Activated naive CD4-positive, alpha-beta T cell treated with anti-CD3 and anti-CD28 coated beads, Interleukin-2, amount 10 ng/mL, durations not matched to agents 7 days and 5 days (primary cell): ENCODE measurements around the gene SH3RF3.

Experiments
- CTCF ChIA-PET: fragments of 350-600 bp; sonication (Branson Sonifier 250); formaldehyde crosslinking; loops from one replicate; lab custom pipeline; 2021; ENCODE audit warnings: antibody characterized with exemption; lab: Charles Lee
- DNase-seq: peaks from one replicate; pipeline ENCODE4 v3.0.0-alpha.2; 2020
- H3K27ac Mint-ChIP-seq: one replicate; pipeline ENCODE4 v1.8.0; 2021; ENCODE audit warnings: mild to moderate bottlenecking, moderate library complexity, mixed read lengths
- H3K27me3 Mint-ChIP-seq: one replicate; pipeline ENCODE4 v1.8.0; 2021; ENCODE audit warnings: mild to moderate bottlenecking, mixed read lengths
- H3K36me3 Mint-ChIP-seq: one replicate; pipeline ENCODE4 v1.8.0; 2021; ENCODE audit warnings: mixed read lengths
- H3K4me1 Mint-ChIP-seq: one replicate; pipeline ENCODE4 v1.8.0; 2021; ENCODE audit warnings: mixed read lengths
- H3K4me3 Mint-ChIP-seq: one replicate; pipeline ENCODE4 v1.8.0; 2021; ENCODE audit warnings: mild to moderate bottlenecking, moderate library complexity, mixed read lengths
- H3K9me3 Mint-ChIP-seq: one replicate; pipeline ENCODE4 v1.8.0; 2021; ENCODE audit warnings: mixed read lengths

Gene SH3RF3

GRCh38 chr2:109392816-109393661 is 264.0 kb downstream of the SH3RF3 start:
- Mint-ChIP-seq H3K36me3 (no peaks in the 10 kb centered on the region), H3K27me3 (peaks cover 5% of the 10 kb centered on the region), H3K4me1 (peaks cover 11% of the 10 kb centered on the region), H3K9me3 (no peaks in the 10 kb centered on the region), H3K27ac (no peak overlapping the region), H3K4me3 (no peak overlapping the region)
- CTCF ChIA-PET: no interaction called here
- DNase-seq: no peak

- Mint-ChIP-seq H3K4me1 (peaks cover 11% of the 10 kb centered on the region), H3K27me3 (peaks cover 11% of the 10 kb centered on the region), H3K36me3 (no peaks in the 10 kb centered on the region), H3K9me3 (no peaks in the 10 kb centered on the region), H3K4me3 (no peak overlapping the region), H3K27ac (no peak overlapping the region)
- CTCF ChIA-PET: no interaction called here
- no peak for DNase-seq
Measured at GRCh38 chr2:109393662-109393972, 264.6 kb downstream of the SH3RF3 start.

GRCh38 chr2:109395494-109396201 is 266.6 kb downstream of the SH3RF3 start:
- H3K9me3 Mint-ChIP-seq: no peaks in the 10 kb centered on the region
- peaks cover 13% of the 10 kb centered on the region for H3K27me3 Mint-ChIP-seq
- DNase-seq: no peak
- CTCF ChIA-PET: no interaction called here
- H3K4me3 Mint-ChIP-seq: no peak overlapping the region
- no peak overlapping the region for H3K27ac Mint-ChIP-seq
- H3K36me3 Mint-ChIP-seq: no peaks in the 10 kb centered on the region
- H3K4me1 Mint-ChIP-seq: peaks cover 11% of the 10 kb centered on the region

DNA sequence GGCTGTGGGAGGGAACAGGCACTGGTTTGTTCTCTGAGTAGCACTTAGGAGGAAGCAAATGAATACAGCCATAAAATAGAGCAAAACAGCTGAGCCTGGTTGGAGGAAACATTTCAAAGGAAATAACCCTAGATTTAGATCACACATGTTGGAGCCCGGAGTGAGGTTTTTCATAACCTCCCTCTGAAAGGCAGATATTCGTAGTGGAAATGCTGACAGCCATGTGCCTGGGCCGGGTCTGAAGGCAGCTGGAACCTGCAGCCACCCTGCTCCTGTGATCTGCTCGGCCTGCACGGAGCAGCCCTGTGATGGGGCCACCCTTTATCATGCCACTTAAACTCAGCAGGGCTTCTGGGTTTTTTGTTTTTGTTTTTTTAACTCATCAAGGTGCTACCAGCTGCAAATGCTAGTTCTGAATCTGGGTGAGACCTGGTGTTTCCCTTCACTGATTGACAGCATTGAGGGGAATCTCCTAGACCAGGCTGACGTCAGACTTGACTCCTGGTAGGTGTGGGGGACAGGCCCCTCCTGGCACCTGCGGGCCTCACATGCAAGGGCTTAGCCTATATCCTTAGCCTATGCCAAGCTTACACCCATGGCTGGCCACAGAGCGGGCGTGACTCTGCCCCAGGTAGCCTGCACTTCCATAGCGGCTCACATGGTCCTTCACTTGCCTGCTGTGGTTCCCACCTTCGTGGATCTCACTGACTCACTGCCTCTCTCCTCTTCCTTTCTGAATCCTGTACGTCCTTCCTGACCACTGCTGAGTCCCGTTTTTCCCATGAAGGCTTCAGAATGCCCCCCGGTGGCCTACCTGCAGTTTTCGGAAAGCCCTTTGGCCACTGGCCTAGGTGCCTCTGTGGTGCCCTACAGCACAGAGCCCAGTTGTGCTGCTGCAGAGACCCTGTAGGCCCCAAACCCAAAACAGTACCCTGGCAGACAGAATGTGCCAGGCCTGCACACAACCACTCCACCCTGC is 267.5 kb downstream of the SH3RF3 start:
- Mint-ChIP-seq H3K9me3 (no peaks in the 10 kb centered on the region), H3K27me3 (peaks cover 13% of the 10 kb centered on the region), H3K36me3 (no peaks in the 10 kb centered on the region), H3K4me3 (no peak overlapping the region), H3K27ac (peak overlapping the region; percentile 71), H3K4me1 (peaks cover 11% of the 10 kb centered on the region)
- CTCF ChIA-PET: interaction anchor here (1.2 kb wide), 1 partner anchor 9 kb away, joined by 3 read pairs; no protein-coding TSS in a partner anchor
- DNase-seq: no peak

GRCh38 chr2:109397893-109398292 is 268.9 kb downstream of the SH3RF3 start:
- Mint-ChIP-seq H3K9me3 (no peaks in the 10 kb centered on the region), H3K27me3 (peaks cover 13% of the 10 kb centered on the region), H3K36me3 (no peaks in the 10 kb centered on the region), H3K4me3 (no peak overlapping the region), H3K4me1 (peaks cover 11% of the 10 kb centered on the region), H3K27ac (no peak overlapping the region)
- no peak for DNase-seq
- CTCF ChIA-PET: interaction anchor here (0.8 to 1.2 kb wide), 2 partner anchors 8 to 112 kb away, joined by 3 read pairs; no protein-coding TSS in a partner anchor

GRCh38 chr2:109398366-109399015 is 269.5 kb downstream of the SH3RF3 start:
- Mint-ChIP-seq H3K36me3 (no peaks in the 10 kb centered on the region), H3K27me3 (peaks cover 19% of the 10 kb centered on the region), H3K4me3 (no peak overlapping the region), H3K4me1 (peaks cover 11% of the 10 kb centered on the region), H3K27ac (no peak overlapping the region), H3K9me3 (no peaks in the 10 kb centered on the region)
- no peak for DNase-seq
- CTCF ChIA-PET: interaction anchor here (0.7 to 0.8 kb wide), 2 partner anchors 9 to 112 kb away, joined by 3 read pairs; no protein-coding TSS in a partner anchor

GRCh38 chr2:109399066-109399465 is 270.1 kb downstream of the SH3RF3 start:
- DNase-seq: no peak
- Mint-ChIP-seq H3K4me3 (no peak overlapping the region), H3K4me1 (peaks cover 11% of the 10 kb centered on the region), H3K27ac (no peak overlapping the region), H3K27me3 (peaks cover 20% of the 10 kb centered on the region), H3K9me3 (no peaks in the 10 kb centered on the region), H3K36me3 (no peaks in the 10 kb centered on the region)
- CTCF ChIA-PET: interaction anchor here (0.7 kb wide), 1 partner anchor 9 kb away, joined by 3 read pairs; no protein-coding TSS in a partner anchor

DNA sequence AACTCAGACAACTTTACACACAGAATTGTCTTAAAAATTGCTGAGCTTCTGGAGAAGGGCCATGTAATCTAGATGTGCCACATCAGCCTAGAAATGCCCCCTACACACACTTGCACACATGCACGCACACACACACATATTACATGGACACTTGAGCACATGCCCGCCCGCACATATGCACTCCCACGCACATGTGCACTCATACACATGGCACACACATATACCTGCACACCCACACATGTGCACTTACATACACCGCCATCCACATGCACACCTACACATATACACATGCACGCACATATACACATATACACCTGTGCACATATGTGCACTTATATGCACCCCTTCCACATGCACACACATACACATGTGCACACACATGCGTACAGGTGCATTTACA is 271.1 kb downstream of the SH3RF3 start:
- Mint-ChIP-seq H3K36me3 (no peaks in the 10 kb centered on the region), H3K4me1 (peaks cover 11% of the 10 kb centered on the region)
- no peak for DNase-seq

DNA sequence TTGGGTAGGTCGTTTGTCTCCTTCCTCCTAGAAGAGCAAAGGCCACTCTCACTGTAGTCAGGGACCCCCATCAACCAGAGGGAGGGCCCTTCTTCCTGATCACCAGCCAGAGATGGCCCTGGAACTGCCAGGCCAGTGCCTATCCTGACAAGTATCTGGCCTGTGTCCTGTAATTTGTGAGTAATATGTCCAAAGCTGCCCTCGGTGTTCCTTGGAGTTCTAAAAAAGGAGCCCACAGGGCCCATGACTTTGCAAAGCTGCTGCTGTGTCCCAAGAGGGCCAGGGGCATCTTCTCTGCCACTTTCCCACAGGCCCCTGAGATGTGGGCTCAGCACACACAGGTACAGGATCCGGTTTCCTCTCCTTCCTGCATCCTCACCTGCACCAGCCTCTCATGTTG is 272.4 kb downstream of the SH3RF3 start:
- DNase-seq: no peak
- H3K27me3 Mint-ChIP-seq: peaks cover 20% of the 10 kb centered on the region
- no peaks in the 10 kb centered on the region for H3K36me3 Mint-ChIP-seq
- CTCF ChIA-PET: no interaction called here
- H3K27ac Mint-ChIP-seq: no peak overlapping the region
- peaks cover 11% of the 10 kb centered on the region for H3K4me1 Mint-ChIP-seq
- no peak overlapping the region for H3K4me3 Mint-ChIP-seq
- H3K9me3 Mint-ChIP-seq: no peaks in the 10 kb centered on the region

More for the DNA sequence above, 271.1 kb downstream of the SH3RF3 start:
- Mint-ChIP-seq H3K27ac (no peak overlapping the region), H3K9me3 (no peaks in the 10 kb centered on the region), H3K27me3 (peaks cover 20% of the 10 kb centered on the region), H3K4me3 (no peak overlapping the region)
- CTCF ChIA-PET: no interaction called here

- no peaks in the 10 kb centered on the region for H3K36me3 Mint-ChIP-seq
- CTCF ChIA-PET: no interaction called here
- peaks cover 20% of the 10 kb centered on the region for H3K27me3 Mint-ChIP-seq
- peaks cover 7% of the 10 kb centered on the region for H3K4me1 Mint-ChIP-seq
- no peak overlapping the region for H3K4me3 Mint-ChIP-seq
- no peak for DNase-seq
- H3K27ac Mint-ChIP-seq: no peak overlapping the region
- no peaks in the 10 kb centered on the region for H3K9me3 Mint-ChIP-seq
Measured at GRCh38 chr2:109402180-109402579, 273.2 kb downstream of the SH3RF3 start.

DNA sequence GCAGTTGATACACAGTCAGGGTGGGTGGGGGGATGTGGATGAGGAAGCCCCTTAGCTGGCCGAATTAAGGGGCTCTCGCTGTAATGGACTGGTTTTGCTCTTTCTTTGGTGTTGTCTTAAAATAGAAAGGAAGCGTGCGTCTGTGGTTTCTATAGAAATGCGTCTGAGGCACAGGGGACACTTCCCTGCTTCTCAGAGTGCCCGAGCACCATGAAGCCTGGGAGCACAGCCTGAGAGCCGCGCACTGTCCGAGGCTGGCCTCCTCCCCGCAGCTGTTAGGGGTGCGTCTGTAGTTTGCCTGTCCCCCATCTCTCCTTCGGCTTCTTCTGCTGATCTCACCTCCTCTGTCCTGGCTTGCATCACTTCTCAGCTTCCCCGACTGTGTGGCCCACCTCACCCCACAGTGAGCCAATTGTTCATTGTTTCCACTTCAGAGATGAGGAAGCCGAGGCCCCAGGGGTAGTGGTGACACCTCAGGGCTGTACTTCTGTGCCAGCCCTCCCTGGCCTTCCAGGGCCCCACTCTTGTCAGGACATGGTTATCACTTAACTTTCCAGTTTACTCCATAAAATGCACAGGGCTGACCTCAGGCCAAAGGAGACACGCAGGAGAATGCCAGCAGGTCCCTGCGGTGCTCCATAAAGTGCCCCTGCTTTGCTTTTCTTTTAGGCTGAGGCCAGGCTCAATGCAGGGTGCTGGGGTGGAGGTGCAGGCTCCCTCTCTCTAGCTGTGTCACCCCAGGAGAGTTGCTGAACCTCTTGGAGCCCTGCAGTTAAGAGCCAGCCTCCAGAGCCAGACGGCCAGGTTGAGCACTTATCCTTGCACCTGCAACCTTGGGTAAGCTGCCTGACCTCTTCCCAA is 274.2 kb downstream of the SH3RF3 start:
- Mint-ChIP-seq H3K27me3 (peaks cover 17% of the 10 kb centered on the region), H3K27ac (no peak overlapping the region), H3K4me1 (no peaks in the 10 kb centered on the region), H3K4me3 (no peak overlapping the region), H3K9me3 (no peaks in the 10 kb centered on the region), H3K36me3 (no peaks in the 10 kb centered on the region)
- DNase-seq: no peak
- CTCF ChIA-PET: interaction anchor here (0.9 kb wide), 1 partner anchor 107 kb away, joined by 3 read pairs; no protein-coding TSS in a partner anchor

DNA sequence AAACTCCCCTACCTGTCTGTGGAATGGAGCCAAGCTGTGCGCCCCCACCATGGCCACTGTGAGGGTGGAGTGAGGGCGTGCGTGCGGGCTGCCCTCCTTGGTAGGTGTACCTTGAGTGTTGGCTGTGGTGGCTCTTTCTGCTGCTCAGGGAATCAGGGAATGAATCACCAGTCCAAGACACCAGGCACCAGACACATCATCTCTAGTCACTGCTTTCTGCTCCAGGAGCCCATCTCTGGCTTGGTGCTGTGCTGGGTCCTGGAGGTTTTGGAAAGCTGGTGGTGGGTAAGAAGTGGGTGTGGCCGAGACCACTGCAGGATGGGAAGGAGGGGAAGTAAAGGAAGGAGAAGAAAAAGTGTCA is 274.8 kb downstream of the SH3RF3 start:
- Mint-ChIP-seq H3K9me3 (no peaks in the 10 kb centered on the region), H3K4me3 (no peak overlapping the region)
- DNase-seq: no peak

GRCh38 chr2:109404681-109405080 is 275.7 kb downstream of the SH3RF3 start:
- CTCF ChIA-PET: no interaction called here
- Mint-ChIP-seq H3K27me3 (peaks cover 15% of the 10 kb centered on the region), H3K4me3 (no peak overlapping the region), H3K9me3 (no peaks in the 10 kb centered on the region), H3K4me1 (no peaks in the 10 kb centered on the region), H3K27ac (peak overlapping the region; percentile 38), H3K36me3 (no peaks in the 10 kb centered on the region)
- no peak for DNase-seq

More for the DNA sequence above, 274.8 kb downstream of the SH3RF3 start:
- Mint-ChIP-seq H3K36me3 (no peaks in the 10 kb centered on the region), H3K27ac (no peak overlapping the region), H3K27me3 (peaks cover 15% of the 10 kb centered on the region), H3K4me1 (no peaks in the 10 kb centered on the region)
- CTCF ChIA-PET: interaction anchor here (0.9 kb wide), 1 partner anchor 107 kb away, joined by 3 read pairs; no protein-coding TSS in a partner anchor
